Breast epithelium (tissue), 3 donors: ENCODE results near the gene SKA2.

Experiments used
- POLR2A ChIP-seq: fragments of 450-650 bp; IDR thresholded peaks from one replicate; pipeline ENCODE4 v1.6.1; 2016; ENCODE audit warnings: antibody characterized with exemption, mild to moderate bottlenecking, moderate library complexity
- TF ChIP-seq, protein P1 (sequence below), 3 donors: fragments of 450-650 bp; IDR thresholded peaks; one replicate each; pipeline ENCODE4 v1.5.1; 2016 to 2017; ENCODE audit warnings: antibody characterized with exemption in 3 of 3, mild to moderate bottlenecking in 3 of 3, moderate library complexity in 3 of 3

- TF ChIP-seq, protein P1, sequence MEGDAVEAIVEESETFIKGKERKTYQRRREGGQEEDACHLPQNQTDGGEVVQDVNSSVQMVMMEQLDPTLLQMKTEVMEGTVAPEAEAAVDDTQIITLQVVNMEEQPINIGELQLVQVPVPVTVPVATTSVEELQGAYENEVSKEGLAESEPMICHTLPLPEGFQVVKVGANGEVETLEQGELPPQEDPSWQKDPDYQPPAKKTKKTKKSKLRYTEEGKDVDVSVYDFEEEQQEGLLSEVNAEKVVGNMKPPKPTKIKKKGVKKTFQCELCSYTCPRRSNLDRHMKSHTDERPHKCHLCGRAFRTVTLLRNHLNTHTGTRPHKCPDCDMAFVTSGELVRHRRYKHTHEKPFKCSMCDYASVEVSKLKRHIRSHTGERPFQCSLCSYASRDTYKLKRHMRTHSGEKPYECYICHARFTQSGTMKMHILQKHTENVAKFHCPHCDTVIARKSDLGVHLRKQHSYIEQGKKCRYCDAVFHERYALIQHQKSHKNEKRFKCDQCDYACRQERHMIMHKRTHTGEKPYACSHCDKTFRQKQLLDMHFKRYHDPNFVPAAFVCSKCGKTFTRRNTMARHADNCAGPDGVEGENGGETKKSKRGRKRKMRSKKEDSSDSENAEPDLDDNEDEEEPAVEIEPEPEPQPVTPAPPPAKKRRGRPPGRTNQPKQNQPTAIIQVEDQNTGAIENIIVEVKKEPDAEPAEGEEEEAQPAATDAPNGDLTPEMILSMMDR (IDR thresholded peaks at IDR 0.05), result no peak
- TF ChIP-seq POLR2A, result no peak
These were observed 85.1 kb downstream of the SKA2 start for GRCh38 chr17:59069856-59070255.
